MM.1S (cell line): ENCODE results near the gene TAGLN3.

ENCODE experiments used
- DNase-seq: peaks from one replicate; pipeline ENCODE4 v3.0.0-alpha.2; 2015
- H2AFZ ChIP-seq: fragments of 300-600 bp; sonication (generic); 2 replicates; pipeline ENCODE4 v1.6.0; 2016; ENCODE audit warnings: antibody characterized with exemption, low read length
- H3F3A ChIP-seq: fragments of 300-600 bp; sonication (generic); 2 replicates; pipeline ENCODE4 v1.6.1; 2016; ENCODE audit warnings: mild to moderate bottlenecking, antibody characterized with exemption, low read length, moderate library complexity, mixed read lengths; ENCODE audit not compliant: insufficient read depth
- H3K27ac ChIP-seq: fragments of 300-600 bp; sonication (generic); 2 replicates; pipeline ENCODE4 v1.5.1; 2016; ENCODE audit warnings: mild to moderate bottlenecking, low read length
- H3K27me3 ChIP-seq: fragments of 300-600 bp; sonication (generic); replicated peaks from 2 replicates; pipeline ENCODE4 v1.6.0; 2016; ENCODE audit warnings: low read length; ENCODE audit not compliant: insufficient read depth
- H3K36me3 ChIP-seq: fragments of 300-600 bp; sonication (generic); replicated peaks from 2 replicates; pipeline ENCODE4 v1.6.1; 2016; ENCODE audit warnings: mild to moderate bottlenecking, low read length, mixed read lengths; ENCODE audit not compliant: insufficient read depth
- H3K4me1 ChIP-seq: fragments of 300-600 bp; sonication (generic); 2 replicates; pipeline ENCODE4 v1.6.1; 2016; ENCODE audit warnings: low read length, mixed read lengths
- H3K4me2 ChIP-seq: fragments of 300-600 bp; sonication (generic); 2 replicates; pipeline ENCODE4 v1.6.0; 2016; ENCODE audit warnings: low read depth, low read length
- H3K4me3 ChIP-seq: fragments of 300-600 bp; sonication (generic); 2 replicates; pipeline ENCODE4 v1.5.1; 2016; ENCODE audit warnings: low read length, mixed read lengths
- H3K79me2 ChIP-seq: fragments of 300-600 bp; sonication (generic); 2 replicates; pipeline ENCODE4 v1.6.1; 2016; ENCODE audit warnings: mixed run types, low read length, mixed read lengths
- H3K9ac ChIP-seq: fragments of 300-600 bp; sonication (generic); 2 replicates; pipeline ENCODE4 v1.6.1; 2016; ENCODE audit warnings: low read length, mixed read lengths
- H3K9me2 ChIP-seq: fragments of 300-600 bp; sonication (generic); replicated peaks from 2 replicates; pipeline ENCODE4 v1.6.1; 2016; ENCODE audit warnings: mild to moderate bottlenecking, low read length, mixed read lengths; ENCODE audit not compliant: insufficient read depth
- H3K9me3 ChIP-seq: fragments of 300-600 bp; sonication (generic); replicated peaks from 2 replicates; pipeline ENCODE4 v1.6.1; 2016; ENCODE audit warnings: mild to moderate bottlenecking, low read length, mixed read lengths; ENCODE audit not compliant: insufficient read depth
- H4K20me1 ChIP-seq: fragments of 300-600 bp; sonication (generic); 2 replicates; pipeline ENCODE4 v1.6.1; 2016; ENCODE audit warnings: mild to moderate bottlenecking, low read length, moderate library complexity, mixed read lengths; ENCODE audit not compliant: insufficient read depth
- CTCF ChIP-seq: fragments of 300-600 bp; sonication (generic); IDR thresholded peaks from 2 replicates; pipeline ENCODE4 v1.5.1; 2016; ENCODE audit warnings: antibody characterized with exemption, low read length, mixed read lengths
- EZH2 ChIP-seq: fragments of 300-600 bp; sonication (generic); optimal IDR thresholded peaks from 2 replicates; pipeline ENCODE3; 2017; ENCODE audit warnings: low read depth, mild to moderate bottlenecking, antibody characterized with exemption, low read length, mixed read lengths
- EZH2phosphoT487 ChIP-seq: fragments of 300-600 bp; sonication (generic); IDR thresholded peaks from 2 replicates; pipeline ENCODE4 v1.6.1; 2018; ENCODE audit warnings: antibody characterized with exemption, low read length

The TAGLN3 gene

GRCh38 chr3:112012205-112012992 lies 13.7 kb downstream of the TAGLN3 start:
- H4K20me1 ChIP-seq, result no peaks in the 10 kb centered on the region
- H3K4me2 ChIP-seq, result no peak overlapping the region
- H3K9ac ChIP-seq, result no peak overlapping the region

DNA sequence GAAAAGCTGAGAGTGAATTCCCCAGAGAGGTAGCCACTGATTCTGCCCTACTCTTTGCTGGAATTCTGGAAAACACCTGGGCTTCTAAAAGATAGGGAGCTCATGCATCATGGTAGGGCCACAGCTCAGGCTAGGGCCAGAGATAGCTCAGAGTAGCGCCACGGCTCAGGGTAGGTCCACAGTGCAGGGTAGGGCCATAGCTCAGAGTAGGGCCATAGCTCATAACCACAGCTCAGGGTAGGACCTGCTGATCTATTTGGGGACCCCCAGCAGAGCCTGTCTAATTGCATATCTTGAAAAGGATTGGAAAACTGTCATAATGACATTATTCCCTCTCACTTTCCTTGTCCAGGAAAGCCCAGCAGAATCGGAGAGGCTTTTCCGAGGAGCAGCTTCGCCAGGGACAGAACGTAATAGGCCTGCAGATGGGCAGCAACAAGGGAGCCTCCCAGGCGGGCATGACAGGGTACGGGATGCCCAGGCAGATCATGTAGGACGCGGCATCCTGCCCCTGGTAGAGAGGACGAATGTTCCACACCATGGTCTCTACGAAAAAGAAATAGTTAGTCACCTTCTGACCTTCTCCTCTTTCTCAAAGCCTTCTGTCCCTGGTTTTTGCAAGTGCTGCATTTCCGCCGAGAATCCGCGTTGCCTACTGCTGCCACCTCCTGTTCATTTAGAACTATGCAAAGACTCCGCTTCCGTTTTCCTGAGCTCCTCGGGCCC lies 14.5 kb downstream of the TAGLN3 start:
- Histone ChIP-seq H3K4me1 (peaks cover 5% of the 10 kb centered on the region; the same call in 1 of the 2 replicates), H2AFZ (peak overlapping the region; percentile 71), H3K79me2 (no peaks in the 10 kb centered on the region), H3K9me2 (no peaks in the 10 kb centered on the region), H3F3A (no peaks in the 10 kb centered on the region), H3K27me3 (no peaks in the 10 kb centered on the region), H3K36me3 (no peaks in the 10 kb centered on the region), H4K20me1 (no peaks in the 10 kb centered on the region), H3K9me3 (no peaks in the 10 kb centered on the region), H3K9ac (no peak overlapping the region), H3K4me2 (peak overlapping the region; percentile 64), H3K4me3 (no peak overlapping the region), H3K27ac (no peak overlapping the region)
- peak; percentile 85 for DNase-seq
- TF ChIP-seq EZH2phosphoT487, result no peak
- TF ChIP-seq CTCF, result peak; percentile 67
- no peak for TF ChIP-seq EZH2

More at GRCh38 chr3:112012205-112012992, 13.7 kb downstream of the TAGLN3 start:
- TF ChIP-seq EZH2phosphoT487, result no peak
- TF ChIP-seq CTCF, result no peak
- no peak for TF ChIP-seq EZH2
- no peaks in the 10 kb centered on the region for H3K79me2 ChIP-seq
- H3K36me3 ChIP-seq, result no peaks in the 10 kb centered on the region
- H3K27me3 ChIP-seq, result no peaks in the 10 kb centered on the region
- H2AFZ ChIP-seq, result peak overlapping the region; percentile 71; the same call in 1 of the 2 replicates
- no peak for DNase-seq
- H3K27ac ChIP-seq, result no peak overlapping the region
- H3K4me3 ChIP-seq, result no peak overlapping the region
- H3F3A ChIP-seq, result no peaks in the 10 kb centered on the region
- no peaks in the 10 kb centered on the region for H3K9me2 ChIP-seq
- H3K4me1 ChIP-seq, result peaks cover 5% of the 10 kb centered on the region; the same call in 1 of the 2 replicates
- no peaks in the 10 kb centered on the region for H3K9me3 ChIP-seq

GRCh38 chr3:112013784-112014143 lies 15.0 kb downstream of the TAGLN3 start:
- TF ChIP-seq CTCF (no peak), EZH2 (no peak), EZH2phosphoT487 (no peak)
- H3K36me3 ChIP-seq, result no peaks in the 10 kb centered on the region
- H3K9me2 ChIP-seq, result no peaks in the 10 kb centered on the region
- no peak overlapping the region for H3K27ac ChIP-seq
- H3K9me3 ChIP-seq, result no peaks in the 10 kb centered on the region
- no peak for DNase-seq
- H3K4me2 ChIP-seq, result peak overlapping the region; percentile 64
- peak overlapping the region; percentile 28; the same call in 1 of the 2 replicates for H3K4me3 ChIP-seq
- no peaks in the 10 kb centered on the region for H4K20me1 ChIP-seq
- H3K9ac ChIP-seq, result no peak overlapping the region
- no peaks in the 10 kb centered on the region for H3F3A ChIP-seq
- H3K79me2 ChIP-seq, result no peaks in the 10 kb centered on the region
- peaks cover 5% of the 10 kb centered on the region; the same call in 1 of the 2 replicates for H3K4me1 ChIP-seq
- no peaks in the 10 kb centered on the region for H3K27me3 ChIP-seq
- peak overlapping the region; percentile 71 for H2AFZ ChIP-seq
